BLaER1 treated with 17β-estradiol and CSF1 and Interleukin-3, amounts not matched to agents 10 nM and 100 nM (cell line): ENCODE results near the gene RPS6KA5.
"Not testable (repeated sequence)": the region's sequence is repeated elsewhere in the genome, so short reads cannot be mapped to it uniquely, and the experiment has no call there.

ENCODE experiments used
- H3K27ac ChIP-seq, 11 experiments: shearing (Covaris generic); formaldehyde crosslinking; 2 replicates each; pipeline ENCODE4 v1.8.1; 2022
- H3K27me3 ChIP-seq, 11 experiments: shearing (Covaris generic); formaldehyde crosslinking; 2 replicates each; pipeline ENCODE4 v1.8.1; 2022
- H3K36me3 ChIP-seq, 11 experiments: shearing (Covaris generic); formaldehyde crosslinking; 2 replicates each; pipeline ENCODE4 v1.8.1; 2022
- H3K4me1 ChIP-seq, 10 experiments: shearing (Covaris generic); formaldehyde crosslinking; 2 replicates each; pipeline ENCODE4 v1.8.1; 2022
- H3K4me2 ChIP-seq, 11 experiments: shearing (Covaris generic); formaldehyde crosslinking; 2 replicates each; pipeline ENCODE4 v1.8.1; 2022
- H3K4me3 ChIP-seq, 10 experiments: shearing (Covaris generic); formaldehyde crosslinking; 2 replicates each; pipeline ENCODE4 v1.8.1; 2022
- H3K9ac ChIP-seq, 11 experiments: shearing (Covaris generic); formaldehyde crosslinking; 2 replicates each; pipeline ENCODE4 v1.8.1; 2022
- H3K9me3 ChIP-seq, 11 experiments: shearing (Covaris generic); formaldehyde crosslinking; replicated peaks in 1 of 11; 2 replicates each; pipeline ENCODE4 v1.8.1; 2022
- H4K20me1 ChIP-seq, 11 experiments: shearing (Covaris generic); formaldehyde crosslinking; 2 replicates each; pipeline ENCODE4 v1.8.1; 2022
- Cebpa-rat ChIP-seq, 11 experiments: shearing (Covaris generic); IDR thresholded peaks; 2 replicates each; pipeline ENCODE4 v1.8.1; 2022

Gene RPS6KA5

DNA sequence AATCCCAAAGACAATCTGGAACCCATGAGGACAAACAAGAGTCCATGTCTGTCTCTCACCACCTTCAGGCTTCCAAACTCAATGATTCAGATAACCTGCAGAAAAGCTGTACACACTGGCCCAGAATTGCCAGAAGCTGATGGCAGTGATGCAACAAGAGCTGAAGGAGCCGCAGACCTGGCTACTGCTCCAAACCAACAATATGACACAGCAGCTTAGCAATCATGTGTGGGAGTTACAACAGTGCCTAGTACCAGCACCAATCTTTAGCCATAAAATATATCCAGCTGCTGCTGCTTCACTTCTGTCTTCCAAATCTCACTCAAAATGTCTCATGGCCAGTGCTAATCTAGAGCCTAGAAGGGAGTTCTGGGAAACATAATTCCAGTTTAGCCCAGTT, 22.0 kb downstream of the RPS6KA5 start:
- Histone ChIP-seq H3K4me2 (no peak overlapping the region), H3K36me3 (no peaks in the 10 kb centered on the region), H3K27me3 (no peaks in the 10 kb centered on the region), H3K4me1 (peaks cover 0 to 35% (median 18%) of the 10 kb centered on the region in 10 experiments; a peak in 12 of 20 replicates), H3K4me3 (no peak overlapping the region), H3K9me3 (peaks cover 0 to 10% (median 8%) of the 10 kb centered on the region in 11 experiments; a peak in 13 of 22 replicates), H3K27ac (no peak overlapping the region), H3K9ac (no peak overlapping the region), H4K20me1 (no peaks in the 10 kb centered on the region)
- no peak for TF ChIP-seq Cebpa-rat (IDR thresholded peaks at IDR 0.05)

GRCh38 chr14:91036741-91037469, 23.5 kb downstream of the RPS6KA5 start:
- no peaks in the 10 kb centered on the region for H4K20me1 ChIP-seq
- H3K36me3 ChIP-seq, result no peaks in the 10 kb centered on the region
- no peak overlapping the region for H3K4me3 ChIP-seq
- H3K9me3 ChIP-seq, result peaks cover 0 to 10% (median 8%) of the 10 kb centered on the region in 11 experiments; a peak in 13 of 22 replicates
- H3K4me2 ChIP-seq, result no peak overlapping the region
- no peak overlapping the region for H3K27ac ChIP-seq
- peaks cover 0 to 26% (median 13%) of the 10 kb centered on the region in 10 experiments; a peak in 12 of 20 replicates for H3K4me1 ChIP-seq
- no peak overlapping the region for H3K9ac ChIP-seq
- TF ChIP-seq Cebpa-rat (IDR thresholded peaks at IDR 0.05), result no peak
- H3K27me3 ChIP-seq, result no peaks in the 10 kb centered on the region

- H3K27me3 ChIP-seq, result no peaks in the 10 kb centered on the region
- H4K20me1 ChIP-seq, result no peaks in the 10 kb centered on the region
- no peak overlapping the region for H3K27ac ChIP-seq
- H3K9ac ChIP-seq, result no peak overlapping the region
- H3K36me3 ChIP-seq, result no peaks in the 10 kb centered on the region
- H3K4me2 ChIP-seq, result 0 out of 22 replicates have a peak overlapping the region, but pooled peaks of 1 of the 11 experiments have one; percentile 36
- TF ChIP-seq Cebpa-rat (IDR thresholded peaks at IDR 0.05), result no peak
- H3K4me1 ChIP-seq, result peaks cover 0 to 16% (median 4%) of the 10 kb centered on the region in 10 experiments; a peak in 8 of 20 replicates
- peaks cover 0 to 10% (median 8%) of the 10 kb centered on the region in 11 experiments; a peak in 13 of 22 replicates for H3K9me3 ChIP-seq
- H3K4me3 ChIP-seq, result no peak overlapping the region
Observed at GRCh38 chr14:91035855-91036254, 24.6 kb downstream of the RPS6KA5 start.

GRCh38 chr14:91034379-91034778, 26.1 kb downstream of the RPS6KA5 start:
- H3K9ac ChIP-seq, H3K9me3 ChIP-seq, H3K36me3 ChIP-seq, H3K27me3 ChIP-seq, H3K4me3 ChIP-seq, H3K27ac ChIP-seq, H3K4me2 ChIP-seq, H4K20me1 ChIP-seq: not testable (repeated sequence)
- peaks cover 0 to 13% (median 7%) of the 10 kb centered on the region in 10 experiments; a peak in 14 of 20 replicates for H3K4me1 ChIP-seq

DNA sequence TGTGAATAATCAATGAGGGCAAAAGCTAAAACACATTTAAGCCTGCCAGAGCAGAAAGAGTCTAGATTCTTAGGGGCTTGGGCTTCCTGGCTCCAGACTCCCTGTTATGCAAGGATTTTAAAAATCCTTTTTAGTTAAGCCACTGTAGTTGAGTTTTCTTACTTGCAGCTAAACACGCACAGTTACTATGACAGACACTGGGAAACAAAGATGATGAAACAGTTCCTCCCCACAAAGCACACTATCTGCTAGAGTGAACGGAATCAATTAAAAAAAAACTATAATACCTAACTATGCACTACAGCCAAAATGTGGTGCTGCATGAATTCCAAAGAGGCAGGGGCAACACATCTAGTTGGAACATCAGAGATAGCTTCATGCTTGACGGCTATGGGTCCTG, 28.2 kb downstream of the RPS6KA5 start:
- no peak for TF ChIP-seq Cebpa-rat (IDR thresholded peaks at IDR 0.05)
- Histone ChIP-seq H4K20me1 (no peaks in the 10 kb centered on the region), H3K4me1 (peaks cover 0 to 13% (median 7%) of the 10 kb centered on the region in 10 experiments; a peak in 14 of 20 replicates), H3K4me3 (no peak overlapping the region), H3K27me3 (no peaks in the 10 kb centered on the region), H3K36me3 (no peaks in the 10 kb centered on the region), H3K27ac (no peak overlapping the region), H3K4me2 (no peak overlapping the region), H3K9me3 (peaks cover 0 to 10% (median 8%) of the 10 kb centered on the region in 11 experiments; a peak in 13 of 22 replicates), H3K9ac (no peak overlapping the region)

GRCh38 chr14:91031666-91032065, 28.8 kb downstream of the RPS6KA5 start:
- Histone ChIP-seq H3K4me3 (no peak overlapping the region), H3K4me2 (no peak overlapping the region), H3K9ac (no peak overlapping the region), H3K27me3 (no peaks in the 10 kb centered on the region), H3K27ac (no peak overlapping the region), H3K9me3 (peaks cover 0 to 10% (median 8%) of the 10 kb centered on the region in 11 experiments; a peak in 13 of 22 replicates), H3K36me3 (no peaks in the 10 kb centered on the region), H4K20me1 (no peaks in the 10 kb centered on the region), H3K4me1 (peaks cover 0 to 13% (median 7%) of the 10 kb centered on the region in 10 experiments; a peak in 14 of 20 replicates)
- no peak for TF ChIP-seq Cebpa-rat (IDR thresholded peaks at IDR 0.05)

- peaks cover 0 to 10% (median 7%) of the 10 kb centered on the region in 11 experiments; a peak in 13 of 22 replicates for H3K9me3 ChIP-seq
- H4K20me1 ChIP-seq, result no peaks in the 10 kb centered on the region
- no peak overlapping the region for H3K9ac ChIP-seq
- no peak overlapping the region for H3K4me3 ChIP-seq
- no peak overlapping the region for H3K27ac ChIP-seq
- H3K27me3 ChIP-seq, result no peaks in the 10 kb centered on the region
- H3K4me1 ChIP-seq, result peaks cover 0 to 9% (median 0%) of the 10 kb centered on the region in 10 experiments; a peak in 8 of 20 replicates
- no peaks in the 10 kb centered on the region for H3K36me3 ChIP-seq
- H3K4me2 ChIP-seq, result peak overlapping the region in 3 of 11 experiments; percentile 5 to 50 (median 49); a peak in 5 of 22 replicates
- no peak for TF ChIP-seq Cebpa-rat (IDR thresholded peaks at IDR 0.05)
Observed at GRCh38 chr14:91029456-91030217, 30.8 kb downstream of the RPS6KA5 start.

- H3K27me3 ChIP-seq, result no peaks in the 10 kb centered on the region
- no peak overlapping the region for H3K9ac ChIP-seq
- no peak overlapping the region for H3K4me3 ChIP-seq
- peaks cover 0 to 16% (median 1%) of the 10 kb centered on the region in 10 experiments; a peak in 8 of 20 replicates for H3K4me1 ChIP-seq
- H3K4me2 ChIP-seq, result no peak overlapping the region
- H3K27ac ChIP-seq, result no peak overlapping the region
- H4K20me1 ChIP-seq, result no peaks in the 10 kb centered on the region
- no peaks in the 10 kb centered on the region for H3K9me3 ChIP-seq
- no peaks in the 10 kb centered on the region for H3K36me3 ChIP-seq
- no peak for TF ChIP-seq Cebpa-rat (IDR thresholded peaks at IDR 0.05)
Observed at GRCh38 chr14:91027561-91027960, 32.9 kb downstream of the RPS6KA5 start.

- H3K9me3 ChIP-seq, H4K20me1 ChIP-seq, H3K36me3 ChIP-seq, H3K27me3 ChIP-seq: not testable (repeated sequence)
- peak overlapping the region; percentile 58 to 86 (median 69) for H3K4me2 ChIP-seq
- peak overlapping the region; percentile 19 to 79 (median 71); a peak in 21 of 22 replicates for H3K27ac ChIP-seq
- H3K9ac ChIP-seq, result peak overlapping the region in 10 of 11 experiments; percentile 32 to 72 (median 55); a peak in 16 of 22 replicates
- H3K4me3 ChIP-seq, result peak overlapping the region; percentile 43 to 63 (median 49); a peak in 19 of 20 replicates
- H3K4me1 ChIP-seq, result peaks cover 0 to 16% (median 8%) of the 10 kb centered on the region in 10 experiments; a peak in 12 of 20 replicates
Observed at GRCh38 chr14:91022622-91023028, 37.8 kb downstream of the RPS6KA5 start.
